ENCODE results near the gene WWP2.
"Not testable (repeated sequence)": the region's sequence is repeated elsewhere in the genome, so short reads cannot be mapped to it uniquely, and the experiment has no call there.

Gene WWP2

DNA sequence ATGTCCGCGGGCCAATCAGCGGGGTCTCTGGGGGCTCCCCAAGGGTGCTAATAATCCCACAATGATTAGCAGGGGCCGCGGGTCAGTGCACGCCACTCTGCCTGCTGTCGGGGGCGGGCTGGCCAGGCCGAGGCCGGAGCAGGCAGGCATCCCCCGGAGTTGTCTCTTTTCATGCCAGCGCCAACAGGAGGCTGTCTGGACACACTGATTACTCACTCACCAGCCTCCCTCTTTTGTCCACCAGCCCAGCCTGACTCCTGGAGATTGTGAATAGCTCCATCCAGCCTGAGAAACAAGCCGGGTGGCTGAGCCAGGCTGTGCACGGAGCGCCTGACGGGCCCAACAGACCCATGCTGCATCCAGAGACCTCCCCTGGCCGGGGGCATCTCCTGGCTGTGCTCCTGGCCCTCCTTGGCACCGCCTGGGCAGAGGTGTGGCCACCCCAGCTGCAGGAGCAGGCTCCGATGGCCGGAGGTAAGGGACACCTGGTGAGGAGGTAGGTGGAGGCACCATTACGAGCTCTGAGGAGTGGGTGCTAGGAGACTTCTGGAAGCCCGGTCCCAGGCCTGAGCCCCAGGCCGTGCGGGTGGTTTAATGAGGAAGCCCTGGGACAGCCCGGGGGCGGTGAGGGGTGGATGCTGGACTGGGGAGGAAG, 189.0 kb downstream of the WWP2 start, which contains the start of gene CLEC18A:
Gene CLEC18A, plus strand, starts transcription at position 318 of the 655 bp plus-strand sequence. Its CDS starts 33 bp downstream, at position 351.
- H3K4me1 ChIP-seq (ENCODE audit: control insufficient read depth, insufficient read depth, low read length); H3K9me3 ChIP-seq (replicated peaks; ENCODE audit: low read length); H3K27me3 ChIP-seq (ENCODE audit: control insufficient read depth, insufficient read depth, low read length); H3K4me2 ChIP-seq (ENCODE audit: low read length); H3K4me3 ChIP-seq (ENCODE audit: low read length); H3K36me3 ChIP-seq (ENCODE audit: insufficient read depth, low read length); H3K9ac ChIP-seq (ENCODE audit: low read depth, low read length): not testable (repeated sequence)

DNA sequence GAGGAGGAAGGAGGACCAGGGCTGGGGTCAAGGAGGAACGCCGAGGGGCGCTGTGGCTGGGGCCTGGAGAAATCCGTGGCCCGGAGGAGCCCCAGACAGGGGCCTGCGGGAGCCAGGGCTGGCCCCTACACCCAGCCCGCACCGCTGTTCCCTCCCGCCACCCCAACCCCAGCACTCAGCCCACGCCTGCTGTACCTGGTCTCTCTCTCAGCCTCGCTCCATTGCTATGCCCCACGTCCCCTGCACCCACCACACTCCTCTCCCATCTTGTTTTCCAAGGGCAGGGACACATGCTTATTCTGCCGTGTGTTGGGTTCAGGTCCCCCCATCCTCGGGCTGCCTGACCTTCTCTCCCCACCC, 189.5 kb downstream of the WWP2 start:
- not testable (repeated sequence) for H3K4me3 ChIP-seq (ENCODE audit: low read length); H3K9me3 ChIP-seq (replicated peaks; ENCODE audit: low read length); H3K9ac ChIP-seq (ENCODE audit: low read depth, low read length); H3K36me3 ChIP-seq (ENCODE audit: insufficient read depth, low read length); H3K4me2 ChIP-seq (ENCODE audit: low read length); H3K4me1 ChIP-seq (ENCODE audit: control insufficient read depth, insufficient read depth, low read length); H3K27me3 ChIP-seq (ENCODE audit: control insufficient read depth, insufficient read depth, low read length)

DNA sequence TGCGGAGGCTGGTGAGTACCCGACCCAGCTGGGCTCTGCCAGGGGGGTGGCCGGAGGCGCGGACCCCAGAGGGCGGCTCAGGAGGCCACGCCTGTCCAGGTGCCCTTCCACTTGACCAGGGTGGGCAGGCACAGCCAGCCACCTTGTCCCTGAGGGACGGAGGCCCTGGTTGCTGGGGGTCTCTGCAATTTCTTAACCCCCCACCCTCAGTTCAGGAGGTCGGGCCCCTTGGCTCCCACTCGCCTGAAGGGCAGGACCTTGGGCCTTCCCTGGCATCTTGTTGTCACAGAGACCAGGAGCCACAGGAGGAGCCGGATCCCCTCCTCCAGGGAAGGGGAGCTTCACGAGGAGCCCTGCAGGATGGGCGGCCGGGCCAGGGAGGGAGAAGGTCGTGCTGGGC, 190.0 kb downstream of the WWP2 start:
- H3K4me3 ChIP-seq (ENCODE audit: low read length); H3K4me2 ChIP-seq (ENCODE audit: low read length); H3K4me1 ChIP-seq (ENCODE audit: control insufficient read depth, insufficient read depth, low read length); H3K9ac ChIP-seq (ENCODE audit: low read depth, low read length); H3K9me3 ChIP-seq (replicated peaks; ENCODE audit: low read length); H3K36me3 ChIP-seq (ENCODE audit: insufficient read depth, low read length); H3K27me3 ChIP-seq (ENCODE audit: control insufficient read depth, insufficient read depth, low read length): not testable (repeated sequence)

DNA sequence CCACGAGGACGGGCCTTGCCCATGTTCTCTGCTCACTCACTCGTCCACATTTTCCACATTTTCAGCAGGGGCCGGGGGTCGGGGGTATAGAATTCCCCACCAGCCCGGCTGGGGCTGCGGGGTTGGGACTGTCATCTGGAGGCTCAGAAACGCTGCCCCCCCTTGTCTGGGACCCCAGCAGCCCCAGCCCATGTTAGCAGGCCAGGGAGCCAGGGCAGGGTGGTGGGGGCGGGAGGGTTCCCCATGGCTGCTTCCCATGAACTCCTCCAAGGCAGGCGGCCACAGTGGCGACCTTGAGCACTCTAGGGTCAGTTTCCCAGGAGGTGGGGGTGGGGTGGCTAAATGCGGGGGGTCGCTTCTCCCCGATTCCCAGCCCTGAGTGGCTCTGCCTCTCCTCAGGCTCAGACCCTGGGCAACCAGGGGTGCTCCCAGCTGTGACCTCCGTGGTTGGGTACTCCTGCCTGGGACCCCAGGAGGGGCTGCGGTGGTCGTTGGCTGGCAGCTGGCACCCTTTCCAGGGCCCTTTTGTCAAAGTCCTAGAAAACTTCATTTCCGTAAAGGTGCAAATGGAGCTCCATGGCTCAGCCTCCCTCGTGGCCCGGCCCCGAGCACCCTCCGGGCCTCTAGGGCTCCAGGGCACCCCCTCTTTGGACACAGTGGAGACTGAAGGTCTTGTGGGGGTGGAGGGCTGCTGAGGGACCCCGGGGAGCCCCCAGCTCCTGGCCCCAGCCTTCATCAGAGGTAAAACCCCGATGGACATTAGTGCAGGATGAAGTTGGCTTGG, 190.6 kb downstream of the WWP2 start:
- H3K27me3 ChIP-seq (ENCODE audit: control insufficient read depth, insufficient read depth, low read length); H3K9me3 ChIP-seq (replicated peaks; ENCODE audit: low read length); H3K36me3 ChIP-seq (ENCODE audit: insufficient read depth, low read length); H3K4me1 ChIP-seq (ENCODE audit: control insufficient read depth, insufficient read depth, low read length); H3K4me3 ChIP-seq (ENCODE audit: low read length); H3K9ac ChIP-seq (ENCODE audit: low read depth, low read length); H3K4me2 ChIP-seq (ENCODE audit: low read length): not testable (repeated sequence)

DNA sequence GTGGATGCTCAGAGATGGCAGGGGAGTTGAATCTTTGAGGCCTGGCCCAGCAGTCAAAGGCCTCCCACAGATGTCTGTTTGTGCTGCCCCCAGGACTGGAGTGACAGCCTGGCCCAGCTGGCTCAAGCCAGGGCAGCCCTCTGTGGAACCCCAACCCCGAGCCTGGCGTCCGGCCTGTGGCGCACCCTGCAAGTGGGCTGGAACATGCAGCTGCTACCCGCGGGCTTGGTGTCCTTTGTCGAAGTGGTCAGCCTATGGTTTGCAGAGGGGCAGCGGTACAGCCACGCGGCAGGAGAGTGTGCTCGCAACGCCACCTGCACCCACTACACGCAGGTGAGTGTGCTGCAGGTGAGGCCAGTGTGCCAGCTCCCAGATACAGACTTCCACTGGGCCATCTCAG, 192.1 kb downstream of the WWP2 start:
- not testable (repeated sequence) for H3K9me3 ChIP-seq (replicated peaks; ENCODE audit: low read length); H3K4me2 ChIP-seq (ENCODE audit: low read length); H3K27me3 ChIP-seq (ENCODE audit: control insufficient read depth, insufficient read depth, low read length); H3K4me1 ChIP-seq (ENCODE audit: control insufficient read depth, insufficient read depth, low read length); H3K9ac ChIP-seq (ENCODE audit: low read depth, low read length); H3K4me3 ChIP-seq (ENCODE audit: low read length); H3K36me3 ChIP-seq (ENCODE audit: insufficient read depth, low read length)

DNA sequence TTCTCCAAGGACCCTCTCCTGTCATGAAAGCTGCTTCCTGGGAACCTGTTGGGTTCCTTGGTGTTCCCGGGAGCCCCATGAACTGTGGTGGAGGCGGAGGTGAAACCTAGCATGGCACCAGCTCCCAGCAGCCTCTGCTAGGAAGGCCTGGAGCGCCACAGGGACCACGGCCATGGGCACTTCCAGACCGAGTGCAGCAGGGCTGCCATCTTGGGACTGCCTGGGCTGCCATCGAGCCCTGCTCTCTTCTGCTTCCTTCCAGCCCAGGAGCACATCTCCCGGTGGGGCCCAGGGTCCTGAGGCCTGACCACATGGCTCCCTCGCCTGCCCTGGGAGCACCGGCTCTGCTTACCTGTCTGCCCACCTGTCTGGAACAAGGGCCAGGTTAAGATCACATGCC, 201.2 kb downstream of the WWP2 start:
- H3K4me3 ChIP-seq (ENCODE audit: low read length); H3K4me2 ChIP-seq (ENCODE audit: low read length); H3K9ac ChIP-seq (ENCODE audit: low read depth, low read length); H3K27me3 ChIP-seq (ENCODE audit: control insufficient read depth, insufficient read depth, low read length); H3K9me3 ChIP-seq (replicated peaks; ENCODE audit: low read length); H3K4me1 ChIP-seq (ENCODE audit: control insufficient read depth, insufficient read depth, low read length); H3K36me3 ChIP-seq (ENCODE audit: insufficient read depth, low read length): not testable (repeated sequence)

DNA sequence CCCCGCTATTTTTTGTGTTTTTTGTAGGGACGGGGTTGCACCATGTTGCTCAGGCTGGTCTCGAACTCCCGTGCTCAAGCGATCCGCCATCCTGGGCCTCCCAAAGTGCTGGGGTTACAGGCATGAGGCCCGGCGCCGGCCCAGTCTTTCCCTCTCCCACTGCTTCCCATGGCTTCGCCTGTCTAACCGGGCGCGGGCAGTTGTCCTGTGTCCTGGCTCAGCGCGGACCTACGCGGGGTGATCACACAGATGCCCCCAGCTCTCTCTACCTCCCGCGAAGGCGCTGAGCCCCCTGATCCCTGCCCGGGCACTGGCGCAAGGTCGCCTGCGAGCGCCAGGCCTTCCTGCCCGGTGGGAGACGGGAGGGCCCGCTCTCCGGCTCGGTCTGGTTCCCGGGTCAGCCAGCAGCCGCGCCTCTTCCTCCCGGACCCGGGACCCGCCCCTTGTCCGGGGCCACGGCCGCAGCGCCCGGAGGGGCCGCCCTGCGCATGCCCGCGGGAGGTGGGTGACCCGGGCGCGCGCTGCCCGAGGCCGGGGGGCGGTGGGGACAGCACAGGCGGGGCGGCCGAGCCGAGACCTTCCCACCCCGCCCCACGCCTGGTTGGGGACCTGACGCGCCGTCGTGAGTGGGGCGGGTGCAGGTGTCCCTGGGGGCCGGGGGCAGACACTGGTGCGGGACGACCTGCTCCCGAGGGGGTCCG, 203.0 kb downstream of the WWP2 start:
- H3K27me3 ChIP-seq (ENCODE audit: control insufficient read depth, insufficient read depth, low read length); H3K4me1 ChIP-seq (ENCODE audit: control insufficient read depth, insufficient read depth, low read length); H3K36me3 ChIP-seq (ENCODE audit: insufficient read depth, low read length); H3K9me3 ChIP-seq (replicated peaks; ENCODE audit: low read length): not testable (repeated sequence)
- Histone ChIP-seq H3K4me3 (ENCODE audit: low read length) (peak overlapping the region; percentile 65), H3K9ac (ENCODE audit: low read depth, low read length) (peak overlapping the region; percentile 76), H3K4me2 (ENCODE audit: low read length) (peak overlapping the region; percentile 61)

DNA sequence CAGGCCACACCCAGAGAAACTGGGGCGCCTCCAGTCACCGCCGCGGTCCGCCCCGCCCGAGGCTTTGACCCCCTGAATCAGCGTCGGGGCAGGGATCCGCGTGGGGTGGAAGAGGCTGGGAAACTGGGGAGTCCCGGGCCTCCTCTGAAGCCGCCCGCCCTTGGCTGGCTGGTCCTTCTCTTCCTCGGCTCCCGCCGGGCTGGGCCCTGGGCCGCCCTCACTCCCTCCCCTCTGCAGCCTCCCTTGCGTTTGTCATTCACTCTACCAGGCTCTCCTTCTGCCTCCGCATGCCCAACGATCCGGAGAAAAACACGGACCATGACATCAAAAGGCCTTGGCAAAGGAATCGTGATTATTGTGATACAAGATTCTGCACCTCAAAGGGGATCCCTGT, 203.5 kb downstream of the WWP2 start:
- H3K4me1 ChIP-seq (ENCODE audit: control insufficient read depth, insufficient read depth, low read length); H3K36me3 ChIP-seq (ENCODE audit: insufficient read depth, low read length); H3K27me3 ChIP-seq (ENCODE audit: control insufficient read depth, insufficient read depth, low read length); H3K9ac ChIP-seq (ENCODE audit: low read depth, low read length); H3K9me3 ChIP-seq (replicated peaks; ENCODE audit: low read length): not testable (repeated sequence)
- peak overlapping the region; percentile 65 for H3K4me3 ChIP-seq (ENCODE audit: low read length)
- H3K4me2 ChIP-seq (ENCODE audit: low read length), result peak overlapping the region; percentile 61

DNA sequence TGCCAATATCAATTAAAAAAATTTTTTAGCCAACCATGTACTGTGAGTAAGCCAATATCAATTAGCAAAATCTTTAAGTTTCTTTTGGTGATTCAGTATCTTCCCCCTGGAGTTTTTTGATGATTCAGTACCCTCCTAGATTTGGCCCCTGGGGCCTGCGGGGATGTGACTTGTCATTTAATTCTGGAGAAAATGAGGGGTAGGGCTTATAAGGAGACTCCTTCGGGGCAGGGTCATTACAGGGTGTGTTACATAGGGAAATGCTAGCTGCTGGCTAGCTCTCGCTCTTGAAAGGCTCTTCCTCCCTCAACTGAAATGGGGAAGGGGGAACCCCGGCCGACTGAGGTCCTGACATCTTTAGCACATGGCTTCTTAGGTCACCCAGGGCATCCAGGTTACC, 205.6 kb downstream of the WWP2 start:
- H3K36me3 ChIP-seq (ENCODE audit: insufficient read depth, low read length); H3K4me2 ChIP-seq (ENCODE audit: low read length); H3K9me3 ChIP-seq (replicated peaks; ENCODE audit: low read length); H3K4me1 ChIP-seq (ENCODE audit: control insufficient read depth, insufficient read depth, low read length); H3K27me3 ChIP-seq (ENCODE audit: control insufficient read depth, insufficient read depth, low read length); H3K4me3 ChIP-seq (ENCODE audit: low read length); H3K9ac ChIP-seq (ENCODE audit: low read depth, low read length): not testable (repeated sequence)

DNA sequence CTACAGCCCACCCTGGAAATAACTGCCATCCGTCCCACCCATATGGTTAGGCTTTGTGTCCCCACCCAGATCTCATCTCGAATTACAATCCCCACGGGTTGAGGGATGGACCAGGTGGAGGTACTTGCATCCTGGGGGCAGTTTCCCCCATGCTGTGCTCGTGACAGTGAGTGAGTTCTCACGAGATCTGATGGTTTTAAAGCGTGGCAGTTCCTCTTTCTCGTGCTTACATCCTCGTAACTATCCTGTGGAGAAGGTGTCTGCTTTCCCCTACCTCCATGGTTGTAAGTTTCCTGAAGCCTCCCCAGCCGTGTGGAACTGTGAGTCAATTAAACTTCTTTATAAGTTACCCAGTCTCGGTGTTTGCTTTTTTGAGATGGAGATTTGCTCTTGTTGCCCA, 206.0 kb downstream of the WWP2 start:
- H3K9ac ChIP-seq (ENCODE audit: low read depth, low read length); H3K36me3 ChIP-seq (ENCODE audit: insufficient read depth, low read length); H3K4me1 ChIP-seq (ENCODE audit: control insufficient read depth, insufficient read depth, low read length); H3K4me3 ChIP-seq (ENCODE audit: low read length); H3K9me3 ChIP-seq (replicated peaks; ENCODE audit: low read length); H3K4me2 ChIP-seq (ENCODE audit: low read length); H3K27me3 ChIP-seq (ENCODE audit: control insufficient read depth, insufficient read depth, low read length): not testable (repeated sequence)

DNA sequence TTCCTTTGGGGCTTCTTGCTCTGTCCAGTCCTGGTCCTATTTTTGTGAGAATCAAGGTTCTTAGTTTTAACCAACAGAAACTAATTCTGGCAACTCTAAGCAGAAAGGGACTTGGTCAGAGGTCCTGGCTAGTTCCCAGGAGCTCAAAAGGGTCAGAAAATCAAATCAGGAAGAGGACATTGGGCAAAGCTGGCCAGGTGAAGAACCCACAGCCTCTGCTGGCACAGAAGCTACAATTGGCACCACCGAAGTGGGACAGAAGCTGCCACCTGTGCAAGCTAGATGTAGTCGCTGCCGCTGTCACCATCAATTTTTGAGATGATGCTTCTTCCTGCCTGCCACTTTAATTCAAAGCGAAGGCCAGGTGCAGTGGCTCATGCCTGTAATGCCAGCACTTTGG, 207.5 kb downstream of the WWP2 start:
- H3K27me3 ChIP-seq (ENCODE audit: control insufficient read depth, insufficient read depth, low read length); H3K9ac ChIP-seq (ENCODE audit: low read depth, low read length); H3K4me1 ChIP-seq (ENCODE audit: control insufficient read depth, insufficient read depth, low read length); H3K4me3 ChIP-seq (ENCODE audit: low read length); H3K9me3 ChIP-seq (replicated peaks; ENCODE audit: low read length); H3K4me2 ChIP-seq (ENCODE audit: low read length); H3K36me3 ChIP-seq (ENCODE audit: insufficient read depth, low read length): not testable (repeated sequence)

DNA sequence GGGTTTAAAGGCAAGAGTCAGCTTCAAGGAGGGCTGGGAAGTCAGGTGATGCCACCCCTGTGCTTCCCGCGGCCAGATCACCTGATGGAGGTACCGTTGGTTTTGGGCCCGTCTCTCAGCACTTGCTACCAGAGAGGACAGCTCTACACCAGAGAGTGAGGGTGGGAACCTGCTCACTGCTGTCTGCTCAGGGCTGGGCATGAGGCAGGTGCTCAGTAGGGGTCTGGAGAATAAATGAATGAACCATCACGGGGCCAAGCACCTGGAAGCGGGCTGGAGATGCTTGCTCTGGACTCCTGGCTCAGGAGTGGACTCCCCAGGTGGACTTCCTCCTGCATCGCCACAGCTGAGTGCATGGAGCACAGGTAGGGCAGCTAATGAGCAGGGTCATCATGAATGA, 210.0 kb downstream of the WWP2 start:
- H3K36me3 ChIP-seq (ENCODE audit: insufficient read depth, low read length), result not testable (repeated sequence)

More for the DNA sequence above, 210.0 kb downstream of the WWP2 start:
- H3K27me3 ChIP-seq (ENCODE audit: control insufficient read depth, insufficient read depth, low read length); H3K4me1 ChIP-seq (ENCODE audit: control insufficient read depth, insufficient read depth, low read length); H3K9me3 ChIP-seq (replicated peaks; ENCODE audit: low read length); H3K4me3 ChIP-seq (ENCODE audit: low read length); H3K9ac ChIP-seq (ENCODE audit: low read depth, low read length); H3K4me2 ChIP-seq (ENCODE audit: low read length): not testable (repeated sequence)

All from skeletal muscle satellite cell (primary cell).